PC-3 (cell line): ENCODE measurements around the gene SYT1. TPM values are rescaled to one million over a fixed set of nuclear protein-coding genes. Genes with fewer than 3 reads are reported as not detected.
A peak's percentile ranks its signal among the peaks of the same experiment; 100 is the strongest.

ENCODE experiments used
- ATAC-seq: fragments of 200-7000 bp; cut with Tn5 transposase; 2 replicates; pipeline ENCODE4 v1.9.1; 2020; ENCODE audit warnings: mild to moderate bottlenecking, moderate library complexity
- BruUV-seq: library from RNA; stranded (reverse); fragments of 400-500 nt; replicated peaks from 2 replicates; lab custom pipeline; 2021; lab: Mats Ljungman, UMichigan
- CTCF ChIA-PET: fragments of 300-600 bp; sonication (Branson Sonifier 250); formaldehyde crosslinking; loops from one replicate; lab custom pipeline; 2022; ENCODE audit warnings: antibody characterized with exemption; lab: Charles Lee
- POLR2A ChIA-PET: fragments of 300-600 bp; sonication (Branson Sonifier 250); formaldehyde crosslinking; loops from one replicate; lab custom pipeline; 2022; ENCODE audit warnings: antibody characterized with exemption; ENCODE audit not compliant: unreplicated experiment; lab: Charles Lee
- DNase-seq: peaks from one replicate; pipeline ENCODE4 v3.0.0-alpha.2; 2015
- H2AFZ ChIP-seq: fragments of 300-600 bp; sonication (generic); 2 replicates; pipeline ENCODE4 v1.6.0; 2016; ENCODE audit warnings: antibody characterized with exemption, low read length
- H3F3A ChIP-seq: fragments of 300-600 bp; sonication (generic); one replicate; pipeline ENCODE4 v1.6.0; 2017; ENCODE audit warnings: antibody characterized with exemption, low read length, control low read depth, mild to moderate bottlenecking; ENCODE audit not compliant: unreplicated experiment
- H3K27ac ChIP-seq: fragments of 300-600 bp; sonication (generic); 2 replicates; pipeline ENCODE4 v1.5.1; 2016; ENCODE audit warnings: mild to moderate bottlenecking, low read length
- H3K27me3 ChIP-seq: fragments of 300-600 bp; sonication (generic); 2 replicates; pipeline ENCODE4 v1.6.1; 2016; ENCODE audit warnings: low read length, mixed read lengths
- H3K36me3 ChIP-seq: fragments of 300-600 bp; sonication (generic); 2 replicates; pipeline ENCODE4 v1.6.1; 2016; ENCODE audit warnings: low read depth, mixed run types, low read length, mixed read lengths
- H3K4me1 ChIP-seq: fragments of 300-600 bp; sonication (generic); 2 replicates; pipeline ENCODE4 v1.5.1; 2016; ENCODE audit warnings: low read length; ENCODE audit not compliant: insufficient read depth
- H3K4me2 ChIP-seq: fragments of 300-600 bp; sonication (generic); 2 replicates; pipeline ENCODE4 v1.6.0; 2016; ENCODE audit warnings: low read length
- H3K4me3 ChIP-seq: fragments of 300-600 bp; sonication (generic); 2 replicates; pipeline ENCODE4 v1.5.1; 2016; ENCODE audit warnings: mild to moderate bottlenecking, low read length, mixed read lengths
- H3K79me2 ChIP-seq: fragments of 300-600 bp; sonication (generic); 2 replicates; pipeline ENCODE4 v1.6.1; 2017; ENCODE audit warnings: low read length, mixed read lengths
- H3K9ac ChIP-seq: fragments of 300-600 bp; sonication (generic); 2 replicates; pipeline ENCODE4 v1.6.0; 2016; ENCODE audit warnings: mild to moderate bottlenecking, low read length
- H3K9me2 ChIP-seq: fragments of 300-600 bp; sonication (generic); replicated peaks from 2 replicates; pipeline ENCODE4 v1.6.1; 2016; ENCODE audit warnings: mixed run types, low read length, mixed read lengths
- H3K9me3 ChIP-seq: fragments of 300-600 bp; sonication (generic); 2 replicates; pipeline ENCODE4 v1.6.1; 2016; ENCODE audit warnings: low read length, mixed read lengths
- H4K20me1 ChIP-seq: fragments of 300-600 bp; sonication (generic); 2 replicates; pipeline ENCODE4 v1.6.1; 2016; ENCODE audit warnings: low read length, mixed read lengths
- EZH2 ChIP-seq: fragments of 300-600 bp; sonication (generic); IDR thresholded peaks from one replicate; pipeline ENCODE4 v1.6.1; 2017; ENCODE audit warnings: antibody characterized with exemption, mild to moderate bottlenecking, low read length; ENCODE audit not compliant: unreplicated experiment
- EZH2phosphoT487 ChIP-seq: fragments of 300-600 bp; sonication (generic); IDR thresholded peaks from 2 replicates; pipeline ENCODE4 v1.6.1; 2018; ENCODE audit warnings: mild to moderate bottlenecking, antibody characterized with exemption, low read length, borderline replicate concordance
- intact Hi-C: fragments of 100-400 bp; cut with micrococcal nuclease; formaldehyde crosslinking; loops from 2 replicates; pipeline ENCODE4 v1.9.0; 2023
- total RNA-seq: library from RNA; depleted of rRNA; stranded (reverse); fragments of >200 nt; gene quantifications from 2 replicates; pipeline ENCODE4 v1.2.3, GENCODE V29; 2014
- TF ChIP-seq, protein P1 (sequence below): fragments of 300-600 bp; sonication (generic); conservative IDR thresholded peaks from 2 replicates; pipeline ENCODE4 v1.5.1; 2017; ENCODE audit warnings: antibody characterized with exemption, low read depth, mild to moderate bottlenecking, low read length

SYT1 gene
- total RNA-seq, 1 experiment from 2014 or later, result 0.51 TPM

- Histone ChIP-seq H3K9me3 (no peaks in the 10 kb centered on the region), H2AFZ (no peak overlapping the region), H3K36me3 (no peaks in the 10 kb centered on the region), H3K9ac (no peak overlapping the region), H3K4me1 (no peaks in the 10 kb centered on the region), H3K4me2 (no peak overlapping the region), H3K9me2 (no peaks in the 10 kb centered on the region), H3K27ac (no peak overlapping the region), H4K20me1 (no peaks in the 10 kb centered on the region), H3K4me3 (no peak overlapping the region), H3K27me3 (no peaks in the 10 kb centered on the region), H3F3A (no peaks in the 10 kb centered on the region), H3K79me2 (no peaks in the 10 kb centered on the region)
- DNase-seq (no peak), ATAC-seq (peak; percentile 43)
- ChIA-PET CTCF (interaction anchor here (0.6 kb wide), 1 partner anchor 283 kb away, joined by 3 read pairs; no protein-coding TSS in a partner anchor), POLR2A (no interaction called here)
- BruUV-seq, result no TSS peak
- TF ChIP-seq EZH2phosphoT487 (no peak), EZH2 (no peak)
- TF ChIP-seq, protein P1, sequence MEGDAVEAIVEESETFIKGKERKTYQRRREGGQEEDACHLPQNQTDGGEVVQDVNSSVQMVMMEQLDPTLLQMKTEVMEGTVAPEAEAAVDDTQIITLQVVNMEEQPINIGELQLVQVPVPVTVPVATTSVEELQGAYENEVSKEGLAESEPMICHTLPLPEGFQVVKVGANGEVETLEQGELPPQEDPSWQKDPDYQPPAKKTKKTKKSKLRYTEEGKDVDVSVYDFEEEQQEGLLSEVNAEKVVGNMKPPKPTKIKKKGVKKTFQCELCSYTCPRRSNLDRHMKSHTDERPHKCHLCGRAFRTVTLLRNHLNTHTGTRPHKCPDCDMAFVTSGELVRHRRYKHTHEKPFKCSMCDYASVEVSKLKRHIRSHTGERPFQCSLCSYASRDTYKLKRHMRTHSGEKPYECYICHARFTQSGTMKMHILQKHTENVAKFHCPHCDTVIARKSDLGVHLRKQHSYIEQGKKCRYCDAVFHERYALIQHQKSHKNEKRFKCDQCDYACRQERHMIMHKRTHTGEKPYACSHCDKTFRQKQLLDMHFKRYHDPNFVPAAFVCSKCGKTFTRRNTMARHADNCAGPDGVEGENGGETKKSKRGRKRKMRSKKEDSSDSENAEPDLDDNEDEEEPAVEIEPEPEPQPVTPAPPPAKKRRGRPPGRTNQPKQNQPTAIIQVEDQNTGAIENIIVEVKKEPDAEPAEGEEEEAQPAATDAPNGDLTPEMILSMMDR, result no peak
- intact Hi-C loops, result no loop called here
Observed at GRCh38 chr12:79397609-79398008, 533.0 kb downstream of the SYT1 start.

GRCh38 chr12:79400481-79400880, 535.9 kb downstream of the SYT1 start:
- Histone ChIP-seq H3K9me2 (no peaks in the 10 kb centered on the region), H3K4me2 (no peak overlapping the region), H3K79me2 (no peaks in the 10 kb centered on the region), H2AFZ (no peak overlapping the region), H3K9me3 (no peaks in the 10 kb centered on the region), H3K4me1 (no peaks in the 10 kb centered on the region), H3K4me3 (no peak overlapping the region), H3K9ac (no peak overlapping the region), H4K20me1 (no peaks in the 10 kb centered on the region), H3K27ac (no peak overlapping the region), H3K27me3 (no peaks in the 10 kb centered on the region), H3K36me3 (no peaks in the 10 kb centered on the region), H3F3A (no peaks in the 10 kb centered on the region)
- intact Hi-C loops, result no loop called here
- TF ChIP-seq, protein P1, result no peak
- TF ChIP-seq EZH2 (no peak), EZH2phosphoT487 (no peak)
- POLR2A ChIA-PET, result no interaction called here
- no TSS peak for BruUV-seq
- CTCF ChIA-PET, result no interaction called here
- no peak for DNase-seq
- no peak for ATAC-seq

- Histone ChIP-seq H3F3A (no peaks in the 10 kb centered on the region), H3K9me2 (no peaks in the 10 kb centered on the region), H3K4me2 (no peak overlapping the region), H3K27me3 (no peaks in the 10 kb centered on the region), H3K79me2 (no peaks in the 10 kb centered on the region), H3K36me3 (no peaks in the 10 kb centered on the region), H3K4me1 (no peaks in the 10 kb centered on the region), H3K4me3 (no peak overlapping the region), H2AFZ (no peak overlapping the region), H3K9ac (no peak overlapping the region), H4K20me1 (no peaks in the 10 kb centered on the region), H3K27ac (no peak overlapping the region), H3K9me3 (no peaks in the 10 kb centered on the region)
- ChIA-PET CTCF (no interaction called here), POLR2A (no interaction called here)
- intact Hi-C loops, result no loop called here
- DNase-seq, result no peak
- TF ChIP-seq, protein P1, result no peak
- TF ChIP-seq EZH2 (no peak), EZH2phosphoT487 (no peak)
- BruUV-seq, result no TSS peak
- ATAC-seq, result no peak
Observed at GRCh38 chr12:79402606-79403005, 538.0 kb downstream of the SYT1 start.
